GM12878 (cell line): ENCODE data around the gene ARTN. TPM values are rescaled to one million over a fixed set of nuclear protein-coding genes. Genes with fewer than 3 reads are reported as not detected.

Experiments used
- ATAC-seq: fragments of 200-7000 bp; cut with Tn5 transposase; 3 replicates; pipeline ENCODE4 v1.9.1; 2020; ENCODE audit warnings: mild to moderate bottlenecking, moderate library complexity
- BruUV-seq: library from RNA; stranded (reverse); fragments of 400-500 nt; replicated peaks from 2 replicates; lab custom pipeline; 2021; lab: Mats Ljungman, UMichigan
- CTCF ChIA-PET: fragments of 300-600 bp; sonication (Branson Sonifier 250); formaldehyde crosslinking; extraction: SDS; loops from one replicate; lab custom pipeline; 2021; ENCODE audit warnings: inconsistent platforms; lab: Yijun Ruan, JAX
- POLR2A ChIA-PET: fragments of 350-600 bp; formaldehyde crosslinking; extraction: SDS; loops from one replicate; lab custom pipeline; 2021; ENCODE audit warnings: inconsistent platforms; lab: Charles Lee
- RAD21 ChIA-PET: fragments of 300-600 bp; sonication (Branson Sonifier 250); formaldehyde crosslinking; loops from one replicate; lab custom pipeline; 2023; ENCODE audit warnings: antibody characterized with exemption; ENCODE audit not compliant: unreplicated experiment; lab: Charles Lee
- SMC1A ChIA-PET: fragments of 300-600 bp; sonication (Branson Sonifier 250); formaldehyde crosslinking; loops from one replicate; lab custom pipeline; 2023; ENCODE audit not compliant: unreplicated experiment, uncharacterized antibody; lab: Charles Lee
- DNase-seq: peaks from one replicate; pipeline ENCODE4 v3.0.0-alpha.2; 2011; ENCODE audit warnings: low read depth, low spot score
- FAIRE-seq: peaks from 3 replicates; lab custom pipeline; 2011; peaks lifted over from hg19 to GRCh38; lab: Jason Lieb, UNC
- H2AFZ ChIP-seq: 2 replicates; pipeline ENCODE4 v1.6.0; 2011; ENCODE audit warnings: low read depth, low read length, control low read depth; ENCODE audit not compliant: control insufficient read depth
- H3K27ac ChIP-seq: 2 replicates; pipeline ENCODE4 v1.5.1; 2011; ENCODE audit warnings: control low read depth; ENCODE audit not compliant: control insufficient read depth, insufficient read depth
- H3K27me3 ChIP-seq, 2 experiments: replicated peaks in 1 of 2; 2 replicates each; pipeline versions ENCODE4 v1.6.0 to v1.6.1; 2011; ENCODE audit warnings: low read length in 1 of 2; ENCODE audit not compliant: control insufficient read depth in 2 of 2, insufficient read depth in 2 of 2
- H3K36me3 ChIP-seq, 2 experiments: 2 replicates each; pipeline ENCODE4 v1.5.1; 2011; ENCODE audit warnings: low read length in 1 of 2; ENCODE audit not compliant: control insufficient read depth in 2 of 2, insufficient read depth in 2 of 2
- H3K4me1 ChIP-seq: 2 replicates; pipeline ENCODE4 v1.6.1; 2011; ENCODE audit warnings: mild to moderate bottlenecking, low read length, moderate library complexity, mixed read lengths; ENCODE audit not compliant: control insufficient read depth, insufficient read depth
- H3K4me2 ChIP-seq: 2 replicates; pipeline ENCODE4 v1.6.0; 2011; ENCODE audit warnings: control low read depth; ENCODE audit not compliant: control insufficient read depth, insufficient read depth
- H3K4me3 ChIP-seq: fragments of 200-600 bp; sonication (generic); 2 replicates; pipeline ENCODE4 v1.5.1; 2016
- H3K79me2 ChIP-seq: 2 replicates; pipeline ENCODE4 v1.6.0; 2011; ENCODE audit warnings: low read length; ENCODE audit not compliant: control insufficient read depth, insufficient read depth
- H3K9ac ChIP-seq: 2 replicates; pipeline ENCODE4 v1.8.0; 2011; ENCODE audit warnings: low read length, control low read depth, mixed read lengths; ENCODE audit not compliant: control insufficient read depth, insufficient read depth
- H3K9me3 ChIP-seq: replicated peaks from 3 replicates; pipeline ENCODE4 v1.5.1; 2011; ENCODE audit warnings: mild to moderate bottlenecking, low read length; ENCODE audit not compliant: control insufficient read depth, insufficient read depth
- H4K20me1 ChIP-seq: 2 replicates; pipeline ENCODE4 v1.6.0; 2011; ENCODE audit not compliant: control insufficient read depth, insufficient read depth
- ATF7 ChIP-seq: fragments of 450-650 bp; IDR thresholded peaks from 2 replicates; pipeline ENCODE4 v1.6.1; 2016; ENCODE audit warnings: low read depth, mild to moderate bottlenecking
- BRCA1 ChIP-seq: IDR thresholded peaks from 2 replicates; pipeline ENCODE4 v1.6.1; 2011; ENCODE audit warnings: low read depth, low read length, improper control_type of control experiment
- EED ChIP-seq: sonication (generic); IDR thresholded peaks from 2 replicates; pipeline ENCODE4 v1.6.1; 2016; ENCODE audit warnings: antibody characterized with exemption, low read depth
- KAT2A ChIP-seq: conservative IDR thresholded peaks from 2 replicates; pipeline ENCODE4 v1.6.1; 2011; ENCODE audit warnings: low read depth, low read length; ENCODE audit not compliant: control insufficient read depth
- MTA2 ChIP-seq: fragments of 450-650 bp; IDR thresholded peaks from 2 replicates; pipeline ENCODE4 v1.6.1; 2016; ENCODE audit warnings: low read depth, mild to moderate bottlenecking, moderate library complexity
- POLR2AphosphoS5 ChIP-seq: IDR thresholded peaks from 2 replicates; pipeline ENCODE4 v1.6.1; 2011; ENCODE audit warnings: mild to moderate bottlenecking, low read length, inconsistent platforms
- SMC3 ChIP-seq: IDR thresholded peaks from 2 replicates; pipeline ENCODE4 v1.6.1; 2011; ENCODE audit warnings: low read length, improper control_type of control experiment, borderline replicate concordance
- ZZZ3 ChIP-seq: IDR thresholded peaks from 2 replicates; pipeline ENCODE4 v1.6.1; 2011; ENCODE audit warnings: low read depth; ENCODE audit not compliant: control insufficient read depth, insufficient read length
- WGBS: methylation state at CpG from one replicate; pipeline ENCODE4 v1.1.6; 2016; ENCODE audit warnings: low lambda C conversion rate; ENCODE audit not compliant: insufficient replicate concordance, insufficient coverage; ENCODE audit errors: missing lambda C conversion rate; 5-methylcytosine and 5-hydroxymethylcytosine counted together
- in situ Hi-C: fragments of 300-500 bp; cut with MboI; formaldehyde crosslinking; loops from 9 replicates; pipeline ENCODE4 v1.14.3; 2018; ENCODE audit warnings: mixed read lengths
- intact Hi-C: fragments of 100-400 bp; cut with micrococcal nuclease; formaldehyde crosslinking; loops from one replicate; pipeline ENCODE4 v1.14.2; 2022; ENCODE audit not compliant: unreplicated experiment
- polyA plus RNA-seq, 11 experiments: library from polyadenylated mRNA; depleted of rRNA in 4 of 11; unstranded in 6 of 11; stranded (reverse) in 5 of 11; fragments of >200 nt; fragmentation: Nextera tagmentation in 4 of 11; fragmentation: Illumina TruSeq in 1 of 11; extraction: Ambion mirVana in 4 of 11; extraction: Trizol in 1 of 11; gene quantifications; 1 replicate in 1 of 11; 2 replicates in 10 of 11; pipeline versions ENCODE4 v1.2.1 to v1.2.3, GENCODE V29; 2011 to 2016; ENCODE audit warnings: inconsistent platforms in 2 of 11, missing spikeins in 2 of 11, low read depth in 1 of 11
- total RNA-seq, 4 experiments: library from RNA; depleted of rRNA in 3 of 4; stranded (reverse); fragments of >200 nt in 3 of 4; fragmentation: Illumina TruSeq in 1 of 4; extraction: Trizol in 1 of 4; gene quantifications; 2 replicates each; pipeline versions ENCODE4 v1.2.1 to v1.2.3, GENCODE V29; 2013 to 2021
- TF ChIP-seq, protein P1 (sequence below): IDR thresholded peaks from 2 replicates; pipeline ENCODE4 v1.6.1; 2012; ENCODE audit warnings: low read depth, low read length, improper control_type of control experiment
- TF ChIP-seq, protein P2 (sequence below): fragments of 450-650 bp; formaldehyde crosslinking; IDR thresholded peaks from 2 replicates; pipeline ENCODE4 v1.4.0; 2020; ENCODE audit warnings: mild to moderate bottlenecking, moderate library complexity
- TF ChIP-seq, protein P3 (sequence below): fragments of 450-650 bp; IDR thresholded peaks from 2 replicates; pipeline ENCODE4 v1.6.1; 2017; ENCODE audit warnings: mild to moderate bottlenecking, moderate library complexity
- TF ChIP-seq, protein P4 (sequence below): fragments of 450-650 bp; IDR thresholded peaks from 2 replicates; pipeline ENCODE4 v1.6.1; 2017; ENCODE audit warnings: mild to moderate bottlenecking

ARTN gene
- total and polyA plus RNA-seq, 10 of the 15 experiments (the other 5 are each of a cell fraction or from before 2014, with no cell fraction given) = 0.06 to 2.1 (median 0.34) TPM; not detected in 1

DNA sequence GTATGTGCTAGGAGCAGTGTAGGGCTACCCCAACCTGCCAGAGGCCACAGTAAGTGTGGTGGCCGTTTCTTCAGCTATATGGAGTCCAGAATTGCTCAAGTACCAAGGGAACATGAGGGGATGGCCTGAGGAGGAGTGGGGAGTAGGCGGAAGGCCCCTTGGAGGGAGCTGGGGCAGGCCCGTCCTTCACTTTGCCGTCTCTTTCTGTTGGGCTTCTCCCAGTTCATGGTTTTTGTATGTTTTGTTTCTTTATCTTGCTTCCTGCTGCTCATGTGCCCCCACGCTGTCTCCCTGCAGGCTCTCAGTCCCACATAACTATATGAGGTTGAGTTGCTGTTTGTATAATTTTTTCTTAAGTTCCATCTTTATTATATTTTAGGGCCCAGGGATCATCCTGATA lies 30.3 kb downstream of the ARTN start:
- no peak overlapping the region for H3K4me2 ChIP-seq
- H3K9ac ChIP-seq = no peak overlapping the region
- H3K4me3 ChIP-seq = no peak overlapping the region
- 86% methylated on average over 5 of the region's 5 CpGs for WGBS
- no peak overlapping the region for H3K27ac ChIP-seq
- intact Hi-C loops = no loop called here
- RAD21 ChIA-PET = no interaction called here
- CTCF ChIA-PET = interaction anchor here (0.7 to 1.1 kb wide), 3 partner anchors 41 to 201 kb away, joined by 3 read pairs; no protein-coding TSS in a partner anchor
- FAIRE-seq (no peak), DNase-seq (no peak), ATAC-seq (no peak)
- POLR2A ChIA-PET = interaction anchor here (0.7 kb wide), 1 partner anchor 16 kb away, joined by 5 read pairs; no protein-coding TSS in a partner anchor
- H4K20me1 ChIP-seq = no peaks in the 10 kb centered on the region
- SMC1A ChIA-PET = no interaction called here
- H3K9me3 ChIP-seq = no peaks in the 10 kb centered on the region
- H3K27me3 ChIP-seq = no peaks in the 10 kb centered on the region
- H3K79me2 ChIP-seq = no peaks in the 10 kb centered on the region
- no TSS peak for BruUV-seq
- no peak overlapping the region for H2AFZ ChIP-seq
- peaks cover 0 to 1% of the 10 kb centered on the region in 2 experiments; a peak in 1 of 4 replicates for H3K36me3 ChIP-seq
- in situ Hi-C loops = no loop called here
- H3K4me1 ChIP-seq = no peaks in the 10 kb centered on the region
- TF ChIP-seq, protein P1, sequence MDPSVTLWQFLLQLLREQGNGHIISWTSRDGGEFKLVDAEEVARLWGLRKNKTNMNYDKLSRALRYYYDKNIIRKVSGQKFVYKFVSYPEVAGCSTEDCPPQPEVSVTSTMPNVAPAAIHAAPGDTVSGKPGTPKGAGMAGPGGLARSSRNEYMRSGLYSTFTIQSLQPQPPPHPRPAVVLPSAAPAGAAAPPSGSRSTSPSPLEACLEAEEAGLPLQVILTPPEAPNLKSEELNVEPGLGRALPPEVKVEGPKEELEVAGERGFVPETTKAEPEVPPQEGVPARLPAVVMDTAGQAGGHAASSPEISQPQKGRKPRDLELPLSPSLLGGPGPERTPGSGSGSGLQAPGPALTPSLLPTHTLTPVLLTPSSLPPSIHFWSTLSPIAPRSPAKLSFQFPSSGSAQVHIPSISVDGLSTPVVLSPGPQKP = no peak
- TF ChIP-seq ATF7 = no peak
- no peak for TF ChIP-seq SMC3
- TF ChIP-seq ZZZ3 = no peak
- no peak for TF ChIP-seq BRCA1
- no peak for TF ChIP-seq MTA2
- TF ChIP-seq, protein P2, sequence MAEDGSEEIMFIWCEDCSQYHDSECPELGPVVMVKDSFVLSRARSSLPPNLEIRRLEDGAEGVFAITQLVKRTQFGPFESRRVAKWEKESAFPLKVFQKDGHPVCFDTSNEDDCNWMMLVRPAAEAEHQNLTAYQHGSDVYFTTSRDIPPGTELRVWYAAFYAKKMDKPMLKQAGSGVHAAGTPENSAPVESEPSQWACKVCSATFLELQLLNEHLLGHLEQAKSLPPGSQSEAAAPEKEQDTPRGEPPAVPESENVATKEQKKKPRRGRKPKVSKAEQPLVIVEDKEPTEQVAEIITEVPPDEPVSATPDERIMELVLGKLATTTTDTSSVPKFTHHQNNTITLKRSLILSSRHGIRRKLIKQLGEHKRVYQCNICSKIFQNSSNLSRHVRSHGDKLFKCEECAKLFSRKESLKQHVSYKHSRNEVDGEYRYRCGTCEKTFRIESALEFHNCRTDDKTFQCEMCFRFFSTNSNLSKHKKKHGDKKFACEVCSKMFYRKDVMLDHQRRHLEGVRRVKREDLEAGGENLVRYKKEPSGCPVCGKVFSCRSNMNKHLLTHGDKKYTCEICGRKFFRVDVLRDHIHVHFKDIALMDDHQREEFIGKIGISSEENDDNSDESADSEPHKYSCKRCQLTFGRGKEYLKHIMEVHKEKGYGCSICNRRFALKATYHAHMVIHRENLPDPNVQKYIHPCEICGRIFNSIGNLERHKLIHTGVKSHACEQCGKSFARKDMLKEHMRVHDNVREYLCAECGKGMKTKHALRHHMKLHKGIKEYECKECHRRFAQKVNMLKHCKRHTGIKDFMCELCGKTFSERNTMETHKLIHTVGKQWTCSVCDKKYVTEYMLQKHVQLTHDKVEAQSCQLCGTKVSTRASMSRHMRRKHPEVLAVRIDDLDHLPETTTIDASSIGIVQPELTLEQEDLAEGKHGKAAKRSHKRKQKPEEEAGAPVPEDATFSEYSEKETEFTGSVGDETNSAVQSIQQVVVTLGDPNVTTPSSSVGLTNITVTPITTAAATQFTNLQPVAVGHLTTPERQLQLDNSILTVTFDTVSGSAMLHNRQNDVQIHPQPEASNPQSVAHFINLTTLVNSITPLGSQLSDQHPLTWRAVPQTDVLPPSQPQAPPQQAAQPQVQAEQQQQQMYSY (CRISPR knock-in tag) = no peak
- TF ChIP-seq, protein P3, sequence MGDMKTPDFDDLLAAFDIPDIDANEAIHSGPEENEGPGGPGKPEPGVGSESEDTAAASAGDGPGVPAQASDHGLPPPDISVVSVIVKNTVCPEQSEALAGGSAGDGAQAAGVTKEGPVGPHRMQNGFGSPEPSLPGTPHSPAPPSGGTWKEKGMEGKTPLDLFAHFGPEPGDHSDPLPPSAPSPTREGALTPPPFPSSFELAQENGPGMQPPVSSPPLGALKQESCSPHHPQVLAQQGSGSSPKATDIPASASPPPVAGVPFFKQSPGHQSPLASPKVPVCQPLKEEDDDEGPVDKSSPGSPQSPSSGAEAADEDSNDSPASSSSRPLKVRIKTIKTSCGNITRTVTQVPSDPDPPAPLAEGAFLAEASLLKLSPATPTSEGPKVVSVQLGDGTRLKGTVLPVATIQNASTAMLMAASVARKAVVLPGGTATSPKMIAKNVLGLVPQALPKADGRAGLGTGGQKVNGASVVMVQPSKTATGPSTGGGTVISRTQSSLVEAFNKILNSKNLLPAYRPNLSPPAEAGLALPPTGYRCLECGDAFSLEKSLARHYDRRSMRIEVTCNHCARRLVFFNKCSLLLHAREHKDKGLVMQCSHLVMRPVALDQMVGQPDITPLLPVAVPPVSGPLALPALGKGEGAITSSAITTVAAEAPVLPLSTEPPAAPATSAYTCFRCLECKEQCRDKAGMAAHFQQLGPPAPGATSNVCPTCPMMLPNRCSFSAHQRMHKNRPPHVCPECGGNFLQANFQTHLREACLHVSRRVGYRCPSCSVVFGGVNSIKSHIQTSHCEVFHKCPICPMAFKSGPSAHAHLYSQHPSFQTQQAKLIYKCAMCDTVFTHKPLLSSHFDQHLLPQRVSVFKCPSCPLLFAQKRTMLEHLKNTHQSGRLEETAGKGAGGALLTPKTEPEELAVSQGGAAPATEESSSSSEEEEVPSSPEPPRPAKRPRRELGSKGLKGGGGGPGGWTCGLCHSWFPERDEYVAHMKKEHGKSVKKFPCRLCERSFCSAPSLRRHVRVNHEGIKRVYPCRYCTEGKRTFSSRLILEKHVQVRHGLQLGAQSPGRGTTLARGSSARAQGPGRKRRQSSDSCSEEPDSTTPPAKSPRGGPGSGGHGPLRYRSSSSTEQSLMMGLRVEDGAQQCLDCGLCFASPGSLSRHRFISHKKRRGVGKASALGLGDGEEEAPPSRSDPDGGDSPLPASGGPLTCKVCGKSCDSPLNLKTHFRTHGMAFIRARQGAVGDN = no peak
- TF ChIP-seq, protein P4, sequence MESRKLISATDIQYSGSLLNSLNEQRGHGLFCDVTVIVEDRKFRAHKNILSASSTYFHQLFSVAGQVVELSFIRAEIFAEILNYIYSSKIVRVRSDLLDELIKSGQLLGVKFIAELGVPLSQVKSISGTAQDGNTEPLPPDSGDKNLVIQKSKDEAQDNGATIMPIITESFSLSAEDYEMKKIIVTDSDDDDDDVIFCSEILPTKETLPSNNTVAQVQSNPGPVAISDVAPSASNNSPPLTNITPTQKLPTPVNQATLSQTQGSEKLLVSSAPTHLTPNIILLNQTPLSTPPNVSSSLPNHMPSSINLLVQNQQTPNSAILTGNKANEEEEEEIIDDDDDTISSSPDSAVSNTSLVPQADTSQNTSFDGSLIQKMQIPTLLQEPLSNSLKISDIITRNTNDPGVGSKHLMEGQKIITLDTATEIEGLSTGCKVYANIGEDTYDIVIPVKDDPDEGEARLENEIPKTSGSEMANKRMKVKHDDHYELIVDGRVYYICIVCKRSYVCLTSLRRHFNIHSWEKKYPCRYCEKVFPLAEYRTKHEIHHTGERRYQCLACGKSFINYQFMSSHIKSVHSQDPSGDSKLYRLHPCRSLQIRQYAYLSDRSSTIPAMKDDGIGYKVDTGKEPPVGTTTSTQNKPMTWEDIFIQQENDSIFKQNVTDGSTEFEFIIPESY = no peak
- no peak for TF ChIP-seq POLR2AphosphoS5
- no peak for TF ChIP-seq KAT2A
- TF ChIP-seq EED = no peak
